H9 (cell line): ENCODE measurements around the gene CHKB. TPM values are rescaled to one million over a fixed set of nuclear protein-coding genes. Genes with fewer than 3 reads are reported as not detected.

Experiments
- DNase-seq: peaks from one replicate; pipeline ENCODE4 v3.0.0-alpha.2; 2017
- H2AFZ ChIP-seq: one replicate; pipeline ENCODE4 v1.6.1; 2013; ENCODE audit warnings: mild to moderate bottlenecking, low read length, control low read depth, moderate library complexity
- H2AK5ac ChIP-seq: 2 replicates; pipeline ENCODE4 v1.6.1; 2013; ENCODE audit warnings: low read length, control low read depth, mixed read lengths; ENCODE audit not compliant: insufficient read length
- H2BK120ac ChIP-seq: one replicate; pipeline ENCODE4 v1.6.1; 2013; ENCODE audit warnings: low read depth, mild to moderate bottlenecking, low read length, control low read depth, inconsistent platforms; ENCODE audit not compliant: poor library complexity, severe bottlenecking
- H2BK12ac ChIP-seq: 2 replicates; pipeline ENCODE4 v1.6.1; 2013; ENCODE audit warnings: low read length, control low read depth, mixed read lengths, low read depth; ENCODE audit not compliant: insufficient read length
- H2BK15ac ChIP-seq: 2 replicates; pipeline ENCODE4 v1.6.1; 2013; ENCODE audit warnings: low read depth, low read length, control low read depth
- H2BK20ac ChIP-seq: one replicate; pipeline ENCODE4 v1.6.1; 2013; ENCODE audit warnings: low read depth, mild to moderate bottlenecking, low read length, control low read depth, inconsistent platforms; ENCODE audit not compliant: poor library complexity, severe bottlenecking
- H2BK5ac ChIP-seq: 2 replicates; pipeline ENCODE4 v1.6.1; 2013; ENCODE audit warnings: low read length, control low read depth, mixed read lengths; ENCODE audit not compliant: insufficient read length
- H3K14ac ChIP-seq: 2 replicates; pipeline ENCODE4 v1.6.1; 2013; ENCODE audit warnings: low read length, control low read depth; ENCODE audit not compliant: insufficient read depth
- H3K18ac ChIP-seq: 2 replicates; pipeline ENCODE4 v1.6.1; 2013; ENCODE audit warnings: low read depth, mild to moderate bottlenecking, mixed read lengths, low read length, control low read depth; ENCODE audit not compliant: insufficient read length
- H3K23ac ChIP-seq: 2 replicates; pipeline ENCODE4 v1.6.1; 2013; ENCODE audit warnings: low read length, control low read depth, mixed read lengths, low read depth; ENCODE audit not compliant: insufficient read length
- H3K23me2 ChIP-seq: 2 replicates; pipeline ENCODE4 v1.6.1; 2013; ENCODE audit warnings: low read depth, mild to moderate bottlenecking, mixed read lengths, low read length, control low read depth; ENCODE audit not compliant: insufficient read length, poor library complexity, severe bottlenecking
- H3K27ac ChIP-seq: 2 replicates; pipeline ENCODE4 v1.5.1; 2013; ENCODE audit warnings: low read length, control low read depth, mixed read lengths, low read depth; ENCODE audit not compliant: insufficient read length
- H3K27me3 ChIP-seq: 2 replicates; pipeline ENCODE4 v1.6.1; 2013; ENCODE audit warnings: low read length, control low read depth, inconsistent platforms; ENCODE audit not compliant: insufficient read depth
- H3K4ac ChIP-seq: 2 replicates; pipeline ENCODE4 v1.6.1; 2013; ENCODE audit warnings: low read depth, mild to moderate bottlenecking, control low read depth, inconsistent platforms, low read length, moderate library complexity
- H3K4me1 ChIP-seq: 2 replicates; pipeline ENCODE4 v1.6.1; 2013; ENCODE audit warnings: low read length, control low read depth, inconsistent platforms; ENCODE audit not compliant: insufficient read depth
- H3K4me2 ChIP-seq: 2 replicates; pipeline ENCODE4 v1.6.1; 2013; ENCODE audit warnings: low read length, control low read depth, mixed read lengths; ENCODE audit not compliant: insufficient read length, insufficient read depth
- H3K56ac ChIP-seq: 2 replicates; pipeline ENCODE4 v1.6.1; 2013; ENCODE audit warnings: low read depth, mild to moderate bottlenecking, mixed read lengths, low read length, control low read depth; ENCODE audit not compliant: insufficient read length
- H3K79me1 ChIP-seq: 2 replicates; pipeline ENCODE4 v1.6.1; 2013; ENCODE audit warnings: low read depth, mild to moderate bottlenecking, moderate library complexity, low read length, control low read depth, inconsistent platforms; ENCODE audit not compliant: insufficient read depth, poor library complexity, severe bottlenecking
- H3K79me2 ChIP-seq: 2 replicates; pipeline ENCODE4 v1.6.1; 2013; ENCODE audit warnings: low read length, control low read depth, inconsistent platforms; ENCODE audit not compliant: insufficient read depth
- H3K9ac ChIP-seq: 2 replicates; pipeline ENCODE4 v1.6.1; 2013; ENCODE audit warnings: low read length, control low read depth, mixed read lengths; ENCODE audit not compliant: insufficient read length; ENCODE audit errors: extremely low read depth
- H3K9me3 ChIP-seq: one replicate; pipeline ENCODE4 v1.6.1; 2013; ENCODE audit warnings: low read depth, low read length, inconsistent platforms; ENCODE audit not compliant: control insufficient read depth
- H3T11ph ChIP-seq: one replicate; pipeline ENCODE4 v1.6.1; 2013; ENCODE audit warnings: mild to moderate bottlenecking, low read length, control low read depth, inconsistent platforms
- H4K20me1 ChIP-seq: one replicate; pipeline ENCODE4 v1.6.1; 2013; ENCODE audit not compliant: control insufficient read depth, insufficient read length, insufficient read depth
- H4K5ac ChIP-seq: 2 replicates; pipeline ENCODE4 v1.6.1; 2013; ENCODE audit warnings: low read depth, mild to moderate bottlenecking, mixed read lengths, low read length, control low read depth; ENCODE audit not compliant: insufficient read length
- H4K8ac ChIP-seq: replicated peaks from 2 replicates; pipeline ENCODE4 v1.6.1; 2013; ENCODE audit warnings: low read length, control low read depth, mixed read lengths, low read depth; ENCODE audit not compliant: insufficient read length
- H4K91ac ChIP-seq: 2 replicates; pipeline ENCODE4 v1.6.1; 2013; ENCODE audit warnings: low read depth, mild to moderate bottlenecking, moderate library complexity, mixed read lengths, low read length, control low read depth; ENCODE audit not compliant: insufficient read length
- H3K27ac Mint-ChIP-seq, 3 experiments: 2 replicates in 2 of 3; 3 replicates in 1 of 3; pipeline ENCODE4 v1.8.0; 2020 to 2021; ENCODE audit warnings: mixed read lengths in 3 of 3, mild to moderate bottlenecking in 1 of 3, moderate library complexity in 1 of 3
- H3K27me3 Mint-ChIP-seq: 2 replicates; pipeline ENCODE4 v1.8.0; 2021; ENCODE audit warnings: low read depth, mild to moderate bottlenecking, moderate library complexity, mixed read lengths
- H3K36me3 Mint-ChIP-seq, 3 experiments: 2 replicates in 2 of 3; 3 replicates in 1 of 3; pipeline ENCODE4 v1.8.0; 2020 to 2021; ENCODE audit warnings: low read depth in 3 of 3, mixed read lengths in 3 of 3; ENCODE audit not compliant: insufficient read depth in 1 of 3
- H3K4me1 Mint-ChIP-seq, 2 experiments: 2 replicates each; pipeline ENCODE4 v1.8.0; 2020; ENCODE audit warnings: mixed read lengths in 2 of 2
- H3K4me3 Mint-ChIP-seq, 2 experiments: 2 replicates in 1 of 2; 3 replicates in 1 of 2; pipeline ENCODE4 v1.8.0; 2020 to 2021; ENCODE audit warnings: mild to moderate bottlenecking in 2 of 2, mixed read lengths in 2 of 2, moderate library complexity in 1 of 2
- H3K9me3 Mint-ChIP-seq, 2 experiments: 2 replicates in 1 of 2; 3 replicates in 1 of 2; pipeline ENCODE4 v1.8.0; 2020; ENCODE audit warnings: mild to moderate bottlenecking in 2 of 2, mixed read lengths in 2 of 2, moderate library complexity in 1 of 2
- WGBS: extraction: QIAGEN DNeasy Blood & Tissue Kit; methylation state at CpG from one replicate; pipeline ENCODE4 v1.1.7; 2013; ENCODE audit warnings: missing lambda C conversion rate, low lambda C conversion rate, mixed read lengths; ENCODE audit not compliant: insufficient read length; ENCODE audit errors: extremely low coverage; 5-methylcytosine and 5-hydroxymethylcytosine counted together
- total RNA-seq: library from RNA; stranded (reverse); gene quantifications from 2 replicates; pipeline ENCODE4 v1.2.1, GENCODE V29; 2021
- TF ChIP-seq, protein P1 (sequence below): fragments of 200-600 bp; sonication (generic); conservative IDR thresholded peaks from 3 replicates; pipeline ENCODE4 v1.8.0; 2021; ENCODE audit warnings: antibody characterized with exemption, mild to moderate bottlenecking

CHKB gene
- total RNA-seq, 1 experiment from 2014 or later = 64.9 TPM

GRCh38 chr22:50606946-50607658 is 24.5 kb upstream of the CHKB start:
- H3K9ac ChIP-seq = no peak overlapping the region
- TF ChIP-seq, protein P1, sequence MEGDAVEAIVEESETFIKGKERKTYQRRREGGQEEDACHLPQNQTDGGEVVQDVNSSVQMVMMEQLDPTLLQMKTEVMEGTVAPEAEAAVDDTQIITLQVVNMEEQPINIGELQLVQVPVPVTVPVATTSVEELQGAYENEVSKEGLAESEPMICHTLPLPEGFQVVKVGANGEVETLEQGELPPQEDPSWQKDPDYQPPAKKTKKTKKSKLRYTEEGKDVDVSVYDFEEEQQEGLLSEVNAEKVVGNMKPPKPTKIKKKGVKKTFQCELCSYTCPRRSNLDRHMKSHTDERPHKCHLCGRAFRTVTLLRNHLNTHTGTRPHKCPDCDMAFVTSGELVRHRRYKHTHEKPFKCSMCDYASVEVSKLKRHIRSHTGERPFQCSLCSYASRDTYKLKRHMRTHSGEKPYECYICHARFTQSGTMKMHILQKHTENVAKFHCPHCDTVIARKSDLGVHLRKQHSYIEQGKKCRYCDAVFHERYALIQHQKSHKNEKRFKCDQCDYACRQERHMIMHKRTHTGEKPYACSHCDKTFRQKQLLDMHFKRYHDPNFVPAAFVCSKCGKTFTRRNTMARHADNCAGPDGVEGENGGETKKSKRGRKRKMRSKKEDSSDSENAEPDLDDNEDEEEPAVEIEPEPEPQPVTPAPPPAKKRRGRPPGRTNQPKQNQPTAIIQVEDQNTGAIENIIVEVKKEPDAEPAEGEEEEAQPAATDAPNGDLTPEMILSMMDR = no peak
- Mint-ChIP-seq H3K27me3 (peaks cover 33% of the 10 kb centered on the region), H3K9me3 (no peaks in the 10 kb centered on the region), H3K27ac (peak overlapping the region in 1 of 3 experiments; percentile 75; a peak in 1 of 7 replicates), H3K4me3 (no peak overlapping the region), H3K4me1 (peaks cover 3% of the 10 kb centered on the region in 2 experiments), H3K36me3 (no peaks in the 10 kb centered on the region; a peak in 1 of 7 replicates)
- H2BK12ac ChIP-seq = no peak overlapping the region
- H3K27me3 ChIP-seq = no peaks in the 10 kb centered on the region; the same call in 1 of the 2 replicates
- no peak overlapping the region for H3K56ac ChIP-seq
- H3K4ac ChIP-seq = no peak overlapping the region
- H3K4me2 ChIP-seq = no peak overlapping the region
- H2BK15ac ChIP-seq = no peak overlapping the region
- no peak overlapping the region for H4K5ac ChIP-seq
- no peak overlapping the region for H2BK20ac ChIP-seq
- no peak overlapping the region for H3T11ph ChIP-seq
- H2BK120ac ChIP-seq = no peak overlapping the region
- no peak overlapping the region for H2AFZ ChIP-seq
- H3K14ac ChIP-seq = no peak overlapping the region
- H3K79me2 ChIP-seq = no peaks in the 10 kb centered on the region
- no peak overlapping the region for H4K8ac ChIP-seq
- no peak overlapping the region for H2BK5ac ChIP-seq
- H3K23ac ChIP-seq = no peak overlapping the region
- H2AK5ac ChIP-seq = no peak overlapping the region
- no peaks in the 10 kb centered on the region for H3K79me1 ChIP-seq
- no peaks in the 10 kb centered on the region for H3K9me3 ChIP-seq
- H4K91ac ChIP-seq = no peak overlapping the region
- no peaks in the 10 kb centered on the region for H3K4me1 ChIP-seq
- no peak overlapping the region for H3K18ac ChIP-seq
- H3K23me2 ChIP-seq = peaks cover 5% of the 10 kb centered on the region
- H3K27ac ChIP-seq = no peak overlapping the region
- H4K20me1 ChIP-seq = no peaks in the 10 kb centered on the region
- no CpG with 5 or more reads among the region's 18 CpGs for WGBS
- DNase-seq = no peak
